Liver (tissue), 3 donors: ENCODE data around the gene GMDS.

ENCODE experiments used
- RAD21 ChIP-seq, 2 donors: IDR thresholded peaks; 2 replicates each; pipeline ENCODE4 v1.6.1; 2016; ENCODE audit warnings: antibody characterized with exemption in 2 of 2, mild to moderate bottlenecking in 2 of 2
- SP1 ChIP-seq: IDR thresholded peaks from 2 replicates; pipeline ENCODE4 v1.6.1; 2018; ENCODE audit warnings: antibody characterized with exemption, mild to moderate bottlenecking
- TAF1 ChIP-seq: conservative IDR thresholded peaks from 2 replicates; pipeline ENCODE4 v1.6.1; 2016; ENCODE audit warnings: antibody characterized with exemption, mild to moderate bottlenecking
- YY1 ChIP-seq: IDR thresholded peaks from 2 replicates; pipeline ENCODE4 v1.6.1; 2016; ENCODE audit warnings: antibody characterized with exemption, mild to moderate bottlenecking
- TF ChIP-seq, protein P1 (sequence below): fragments of 150-350 bp; IDR thresholded peaks from 2 replicates; pipeline ENCODE4 v1.5.1; 2017; ENCODE audit warnings: improper control_type of control experiment, low read depth, low read length; ENCODE audit not compliant: missing input control
- TF ChIP-seq, protein P2 (sequence below): IDR thresholded peaks from 2 replicates; pipeline ENCODE4 v1.6.1; 2016; ENCODE audit warnings: antibody characterized with exemption
- TF ChIP-seq, protein P3 (sequence below): IDR thresholded peaks from 2 replicates; pipeline ENCODE4 v1.6.1; 2016; ENCODE audit warnings: antibody characterized with exemption, mild to moderate bottlenecking
- TF ChIP-seq, protein P4 (sequence below): IDR thresholded peaks from 2 replicates; pipeline ENCODE4 v1.6.1; 2016; ENCODE audit warnings: antibody characterized with exemption
- donor health status: healthy.
- donor health status: healthy.

DNA sequence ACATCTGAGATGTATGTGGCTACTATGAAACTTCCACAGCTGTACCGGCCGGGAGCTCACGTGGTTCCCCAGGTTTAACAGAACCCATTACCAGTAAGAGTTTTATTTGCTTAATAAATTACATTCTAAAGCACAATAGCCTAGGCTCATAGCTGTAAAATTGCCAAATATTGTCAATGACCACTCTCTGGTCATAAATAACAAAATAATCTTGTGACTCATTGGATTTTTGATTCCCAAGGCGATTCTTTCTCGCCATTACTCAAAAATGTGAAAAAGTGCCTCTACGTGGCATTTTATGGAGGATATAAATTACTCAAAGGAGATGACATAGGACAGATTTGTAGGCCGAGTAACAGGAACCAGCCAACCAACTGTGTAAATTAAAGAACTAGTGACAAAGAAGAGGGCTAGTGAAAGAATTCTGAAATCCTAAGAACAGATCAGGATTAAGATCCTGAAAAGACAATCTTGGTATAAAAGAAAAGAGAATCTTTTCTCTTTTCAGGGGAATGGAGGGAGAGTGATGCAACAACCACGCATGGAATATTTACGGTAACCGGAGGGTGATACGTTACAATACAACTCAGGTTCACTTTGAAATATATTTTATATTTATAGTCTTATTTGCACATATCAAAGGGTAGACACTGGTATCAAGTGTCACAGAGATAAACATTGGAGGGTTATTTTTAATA is 436.0 kb downstream of the GMDS start:
- TF ChIP-seq, protein P1, sequence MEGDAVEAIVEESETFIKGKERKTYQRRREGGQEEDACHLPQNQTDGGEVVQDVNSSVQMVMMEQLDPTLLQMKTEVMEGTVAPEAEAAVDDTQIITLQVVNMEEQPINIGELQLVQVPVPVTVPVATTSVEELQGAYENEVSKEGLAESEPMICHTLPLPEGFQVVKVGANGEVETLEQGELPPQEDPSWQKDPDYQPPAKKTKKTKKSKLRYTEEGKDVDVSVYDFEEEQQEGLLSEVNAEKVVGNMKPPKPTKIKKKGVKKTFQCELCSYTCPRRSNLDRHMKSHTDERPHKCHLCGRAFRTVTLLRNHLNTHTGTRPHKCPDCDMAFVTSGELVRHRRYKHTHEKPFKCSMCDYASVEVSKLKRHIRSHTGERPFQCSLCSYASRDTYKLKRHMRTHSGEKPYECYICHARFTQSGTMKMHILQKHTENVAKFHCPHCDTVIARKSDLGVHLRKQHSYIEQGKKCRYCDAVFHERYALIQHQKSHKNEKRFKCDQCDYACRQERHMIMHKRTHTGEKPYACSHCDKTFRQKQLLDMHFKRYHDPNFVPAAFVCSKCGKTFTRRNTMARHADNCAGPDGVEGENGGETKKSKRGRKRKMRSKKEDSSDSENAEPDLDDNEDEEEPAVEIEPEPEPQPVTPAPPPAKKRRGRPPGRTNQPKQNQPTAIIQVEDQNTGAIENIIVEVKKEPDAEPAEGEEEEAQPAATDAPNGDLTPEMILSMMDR, result no peak
- TF ChIP-seq, protein P2, sequence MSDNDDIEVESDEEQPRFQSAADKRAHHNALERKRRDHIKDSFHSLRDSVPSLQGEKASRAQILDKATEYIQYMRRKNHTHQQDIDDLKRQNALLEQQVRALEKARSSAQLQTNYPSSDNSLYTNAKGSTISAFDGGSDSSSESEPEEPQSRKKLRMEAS, result no peak
- TF ChIP-seq, protein P3, sequence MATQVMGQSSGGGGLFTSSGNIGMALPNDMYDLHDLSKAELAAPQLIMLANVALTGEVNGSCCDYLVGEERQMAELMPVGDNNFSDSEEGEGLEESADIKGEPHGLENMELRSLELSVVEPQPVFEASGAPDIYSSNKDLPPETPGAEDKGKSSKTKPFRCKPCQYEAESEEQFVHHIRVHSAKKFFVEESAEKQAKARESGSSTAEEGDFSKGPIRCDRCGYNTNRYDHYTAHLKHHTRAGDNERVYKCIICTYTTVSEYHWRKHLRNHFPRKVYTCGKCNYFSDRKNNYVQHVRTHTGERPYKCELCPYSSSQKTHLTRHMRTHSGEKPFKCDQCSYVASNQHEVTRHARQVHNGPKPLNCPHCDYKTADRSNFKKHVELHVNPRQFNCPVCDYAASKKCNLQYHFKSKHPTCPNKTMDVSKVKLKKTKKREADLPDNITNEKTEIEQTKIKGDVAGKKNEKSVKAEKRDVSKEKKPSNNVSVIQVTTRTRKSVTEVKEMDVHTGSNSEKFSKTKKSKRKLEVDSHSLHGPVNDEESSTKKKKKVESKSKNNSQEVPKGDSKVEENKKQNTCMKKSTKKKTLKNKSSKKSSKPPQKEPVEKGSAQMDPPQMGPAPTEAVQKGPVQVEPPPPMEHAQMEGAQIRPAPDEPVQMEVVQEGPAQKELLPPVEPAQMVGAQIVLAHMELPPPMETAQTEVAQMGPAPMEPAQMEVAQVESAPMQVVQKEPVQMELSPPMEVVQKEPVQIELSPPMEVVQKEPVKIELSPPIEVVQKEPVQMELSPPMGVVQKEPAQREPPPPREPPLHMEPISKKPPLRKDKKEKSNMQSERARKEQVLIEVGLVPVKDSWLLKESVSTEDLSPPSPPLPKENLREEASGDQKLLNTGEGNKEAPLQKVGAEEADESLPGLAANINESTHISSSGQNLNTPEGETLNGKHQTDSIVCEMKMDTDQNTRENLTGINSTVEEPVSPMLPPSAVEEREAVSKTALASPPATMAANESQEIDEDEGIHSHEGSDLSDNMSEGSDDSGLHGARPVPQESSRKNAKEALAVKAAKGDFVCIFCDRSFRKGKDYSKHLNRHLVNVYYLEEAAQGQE, result no peak
- TF ChIP-seq SP1 (no peak), TAF1 (no peak), YY1 (no peak), RAD21 (IDR thresholded peaks at IDR 0.05) (no peak)
- TF ChIP-seq, protein P4, sequence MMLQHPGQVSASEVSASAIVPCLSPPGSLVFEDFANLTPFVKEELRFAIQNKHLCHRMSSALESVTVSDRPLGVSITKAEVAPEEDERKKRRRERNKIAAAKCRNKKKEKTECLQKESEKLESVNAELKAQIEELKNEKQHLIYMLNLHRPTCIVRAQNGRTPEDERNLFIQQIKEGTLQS, result no peak
